Kidney epithelial cell (primary cell): ENCODE data around the gene FLNA. TPM values are rescaled to one million over a fixed set of nuclear protein-coding genes. Genes with fewer than 3 reads are reported as not detected.

Experiments used
- DNase-seq: peaks from one replicate; pipeline ENCODE4 v3.0.0-alpha.2; 2010; ENCODE audit warnings: low read depth
- H3K27me3 ChIP-seq: 2 replicates; pipeline ENCODE4 v1.6.0; 2011; ENCODE audit warnings: low read length; ENCODE audit not compliant: control insufficient read depth, insufficient read depth
- H3K36me3 ChIP-seq: 2 replicates; pipeline ENCODE4 v1.5.1; 2011; ENCODE audit warnings: low read length; ENCODE audit not compliant: control insufficient read depth, insufficient read depth
- H3K4me3 ChIP-seq: 2 replicates; pipeline ENCODE4 v1.5.1; 2011; ENCODE audit warnings: low read depth, mild to moderate bottlenecking, control low read depth, low read length
- total RNA-seq: library from RNA; depleted of rRNA; stranded (reverse); fragments of >200 nt; gene quantifications from 2 replicates; pipeline ENCODE4 v1.2.3, GENCODE V29; 2015
- TF ChIP-seq, protein P1 (sequence below): IDR thresholded peaks from 2 replicates; pipeline ENCODE4 v1.5.1; 2011; ENCODE audit warnings: mild to moderate bottlenecking, moderate library complexity, low read length, control low read depth, inconsistent platforms; ENCODE audit not compliant: insufficient read depth, poor library complexity, severe bottlenecking

The FLNA gene
- total RNA-seq, 1 donor from 2014 or later: 2,357 TPM

DNA sequence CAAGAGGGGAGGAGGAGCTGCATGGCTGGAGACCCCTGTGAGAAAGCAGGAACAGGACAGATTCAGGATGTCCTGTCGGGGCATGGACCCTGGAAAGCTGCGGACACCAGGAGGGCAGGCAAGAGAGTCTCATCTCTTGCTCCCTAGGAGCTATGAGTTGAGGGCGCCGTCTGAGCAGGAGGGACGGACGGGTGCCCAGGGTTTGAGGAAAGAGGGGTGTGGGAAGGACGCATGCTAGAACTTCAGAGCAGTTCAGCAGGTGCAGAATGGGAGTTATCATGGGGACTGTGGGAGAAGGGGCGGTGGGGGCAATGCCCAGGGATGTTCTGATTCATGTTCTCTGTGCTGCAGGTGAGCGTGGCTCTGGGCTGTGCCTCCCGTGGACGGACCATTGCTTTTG, 54.0 kb downstream of the FLNA start:
- TF ChIP-seq, protein P1, sequence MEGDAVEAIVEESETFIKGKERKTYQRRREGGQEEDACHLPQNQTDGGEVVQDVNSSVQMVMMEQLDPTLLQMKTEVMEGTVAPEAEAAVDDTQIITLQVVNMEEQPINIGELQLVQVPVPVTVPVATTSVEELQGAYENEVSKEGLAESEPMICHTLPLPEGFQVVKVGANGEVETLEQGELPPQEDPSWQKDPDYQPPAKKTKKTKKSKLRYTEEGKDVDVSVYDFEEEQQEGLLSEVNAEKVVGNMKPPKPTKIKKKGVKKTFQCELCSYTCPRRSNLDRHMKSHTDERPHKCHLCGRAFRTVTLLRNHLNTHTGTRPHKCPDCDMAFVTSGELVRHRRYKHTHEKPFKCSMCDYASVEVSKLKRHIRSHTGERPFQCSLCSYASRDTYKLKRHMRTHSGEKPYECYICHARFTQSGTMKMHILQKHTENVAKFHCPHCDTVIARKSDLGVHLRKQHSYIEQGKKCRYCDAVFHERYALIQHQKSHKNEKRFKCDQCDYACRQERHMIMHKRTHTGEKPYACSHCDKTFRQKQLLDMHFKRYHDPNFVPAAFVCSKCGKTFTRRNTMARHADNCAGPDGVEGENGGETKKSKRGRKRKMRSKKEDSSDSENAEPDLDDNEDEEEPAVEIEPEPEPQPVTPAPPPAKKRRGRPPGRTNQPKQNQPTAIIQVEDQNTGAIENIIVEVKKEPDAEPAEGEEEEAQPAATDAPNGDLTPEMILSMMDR: no peak

DNA sequence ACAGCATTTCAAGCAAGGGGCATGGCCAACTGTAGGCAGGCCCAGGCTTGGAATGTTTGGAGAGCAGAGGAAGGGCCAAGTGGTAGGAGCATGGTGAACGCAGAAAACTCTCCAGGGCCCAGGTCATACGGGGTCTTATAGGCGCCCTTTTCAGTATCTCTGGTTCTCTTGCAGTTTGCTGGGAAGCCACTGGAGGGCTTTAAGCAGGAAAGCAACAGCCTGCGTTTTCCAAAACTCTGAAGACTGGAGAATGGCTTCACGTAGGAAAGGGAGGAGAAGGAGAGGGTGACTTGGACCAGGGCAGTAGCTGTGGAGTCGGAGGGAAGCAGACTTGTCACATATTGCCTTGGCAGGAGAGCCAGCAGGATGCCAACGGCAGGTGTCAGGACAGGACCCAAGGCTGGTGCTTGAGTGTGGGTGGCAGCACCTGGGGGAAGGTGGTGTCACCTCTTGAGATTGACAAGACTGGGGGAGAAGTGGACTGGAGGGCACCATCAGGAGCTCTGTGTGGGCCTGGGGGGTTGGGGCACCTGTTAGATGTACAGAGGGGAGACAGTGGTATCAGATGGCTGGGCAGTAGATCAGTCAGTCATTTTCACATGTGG, 56.9 kb downstream of the FLNA start:
- DNase-seq: no peak
- TF ChIP-seq, protein P1: peak; percentile 48
- Histone ChIP-seq H3K36me3 (no peaks in the 10 kb centered on the region), H3K4me3 (no peak overlapping the region), H3K27me3 (peaks cover 4% of the 10 kb centered on the region)

More for the DNA sequence above, 54.0 kb downstream of the FLNA start:
- peaks cover 7% of the 10 kb centered on the region for H3K27me3 ChIP-seq
- H3K4me3 ChIP-seq: no peak overlapping the region
- H3K36me3 ChIP-seq: no peaks in the 10 kb centered on the region
- DNase-seq: no peak

DNA sequence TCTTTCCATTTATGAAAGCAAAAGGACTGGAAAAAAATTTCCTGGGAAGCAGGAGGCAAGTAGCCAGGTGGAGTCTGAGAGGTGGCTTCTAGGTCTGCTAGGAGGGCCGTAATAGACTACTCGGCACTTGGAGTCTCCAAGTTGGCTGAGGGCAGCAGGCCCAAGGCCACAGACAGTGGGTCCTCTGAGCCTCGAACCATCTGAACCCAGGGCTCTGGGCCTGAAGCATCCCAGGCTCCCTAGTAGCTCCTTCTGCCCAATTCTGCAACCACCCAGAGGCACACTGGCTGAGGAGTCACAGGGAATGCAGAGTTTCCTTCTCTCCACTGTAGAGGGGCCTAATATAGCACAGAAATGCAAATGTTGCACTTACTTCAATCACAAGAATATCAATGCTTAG, 59.0 kb downstream of the FLNA start:
- DNase-seq: no peak
- no peak overlapping the region for H3K4me3 ChIP-seq
- TF ChIP-seq, protein P1: no peak
- no peaks in the 10 kb centered on the region for H3K36me3 ChIP-seq
- peaks cover 2% of the 10 kb centered on the region for H3K27me3 ChIP-seq

DNA sequence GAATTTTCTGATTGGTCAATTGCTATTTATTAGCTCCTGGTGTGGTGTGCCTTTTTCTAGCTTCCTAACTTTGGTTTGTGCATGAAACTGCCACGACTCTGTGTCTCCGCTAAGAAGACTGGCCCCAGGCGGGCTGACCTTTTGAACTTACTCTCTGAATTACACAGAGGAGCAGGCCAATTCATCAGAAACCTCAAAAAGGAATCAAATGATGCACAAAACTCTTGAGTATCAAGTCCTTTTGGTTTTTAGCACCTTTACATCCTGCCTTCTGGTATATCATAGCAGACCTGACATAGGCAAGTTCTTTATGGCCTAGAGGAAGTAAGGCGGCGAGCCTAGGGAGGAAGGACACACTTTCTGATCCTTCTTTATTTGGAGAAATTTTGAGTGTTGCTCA, 61.3 kb downstream of the FLNA start:
- no peaks in the 10 kb centered on the region for H3K27me3 ChIP-seq
- TF ChIP-seq, protein P1: no peak
- H3K36me3 ChIP-seq: no peaks in the 10 kb centered on the region
- no peak for DNase-seq
- no peak overlapping the region for H3K4me3 ChIP-seq

DNA sequence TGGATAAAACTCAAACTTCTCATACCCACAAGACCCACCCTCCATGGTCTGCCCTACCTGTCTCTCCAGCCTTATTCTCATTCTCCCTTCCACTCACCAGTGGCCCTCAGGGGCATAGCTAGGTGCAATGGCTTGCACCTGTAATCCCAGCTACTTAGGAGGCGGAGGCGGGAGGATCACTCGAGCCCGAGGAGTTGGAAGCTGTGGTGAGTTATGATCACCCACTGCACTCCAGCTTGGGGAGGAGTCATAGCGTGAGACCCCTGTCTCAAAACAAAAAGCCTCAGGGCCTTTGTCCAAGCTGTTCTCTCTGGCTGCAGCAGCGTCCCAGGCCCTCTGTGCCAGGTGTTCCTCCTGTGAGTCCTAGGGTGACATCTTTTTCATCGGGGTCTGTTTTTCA, 62.3 kb downstream of the FLNA start:
- H3K27me3 ChIP-seq: no peaks in the 10 kb centered on the region
- TF ChIP-seq, protein P1: no peak
- H3K36me3 ChIP-seq: no peaks in the 10 kb centered on the region
- DNase-seq: no peak
- H3K4me3 ChIP-seq: no peak overlapping the region
